ENCODE results near the gene STAG1. TPM values are rescaled to one million over a fixed set of nuclear protein-coding genes. Genes with fewer than 3 reads are reported as not detected.
"Not testable (repeated sequence)": the region's sequence is repeated elsewhere in the genome, so short reads cannot be mapped to it uniquely, and the experiment has no call there.

The STAG1 gene
- 20.6 and 31.9 TPM in 2 replicates for total RNA-seq (2014; rRNA removed; shearing (Covaris generic))

DNA sequence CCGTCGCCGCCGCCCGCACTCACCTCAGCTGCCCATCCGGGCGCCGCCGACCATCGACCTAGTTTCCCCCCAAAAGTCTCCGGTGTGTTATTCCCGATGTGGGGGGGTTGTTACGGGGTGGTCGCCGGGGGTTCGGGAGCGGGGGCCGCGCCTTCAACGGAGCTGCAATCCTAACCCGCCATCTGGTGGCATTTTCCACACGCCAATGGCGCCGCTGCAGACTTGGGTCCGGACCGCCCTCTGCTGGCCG is at the start of gene STAG1:
STAG1 (minus strand) TSS at position 207 of the 250 bp plus-strand sequence. CDS start 121,480 bp downstream, outside the sequence.
- H3K27ac ChIP-seq, result peak within 1 kb of the TSS; percentile 98
- peaks cover 3% of the 10 kb centered on the region for H3K36me3 ChIP-seq
- no peak for DNase-seq (ENCODE audit: low read depth in 1 of 2, low spot score in 2 of 2)
- peaks cover 30% of the 10 kb centered on the region for H3K4me1 ChIP-seq (replicated peaks)
- H3K27me3 ChIP-seq (replicated peaks), result no peaks in the 10 kb centered on the region
- H3K9me3 ChIP-seq (replicated peaks), result no peaks in the 10 kb centered on the region
- peak within 1 kb of the TSS; percentile 96 for H3K4me3 ChIP-seq

GRCh38 chr3:136801146-136801545 is 49.0 kb upstream of the STAG1 start:
- peak in 1 of 2 experiments; percentile 13 for DNase-seq (ENCODE audit: low read depth in 1 of 2, low spot score in 2 of 2)
- H3K27ac ChIP-seq, result peak overlapping the region; percentile 36; the same call in 1 of the 2 replicates
- H3K4me3 ChIP-seq; H3K36me3 ChIP-seq; H3K9me3 ChIP-seq (replicated peaks); H3K27me3 ChIP-seq (replicated peaks): not testable (repeated sequence)
- H3K4me1 ChIP-seq (replicated peaks), result peaks cover 24% of the 10 kb centered on the region

DNA sequence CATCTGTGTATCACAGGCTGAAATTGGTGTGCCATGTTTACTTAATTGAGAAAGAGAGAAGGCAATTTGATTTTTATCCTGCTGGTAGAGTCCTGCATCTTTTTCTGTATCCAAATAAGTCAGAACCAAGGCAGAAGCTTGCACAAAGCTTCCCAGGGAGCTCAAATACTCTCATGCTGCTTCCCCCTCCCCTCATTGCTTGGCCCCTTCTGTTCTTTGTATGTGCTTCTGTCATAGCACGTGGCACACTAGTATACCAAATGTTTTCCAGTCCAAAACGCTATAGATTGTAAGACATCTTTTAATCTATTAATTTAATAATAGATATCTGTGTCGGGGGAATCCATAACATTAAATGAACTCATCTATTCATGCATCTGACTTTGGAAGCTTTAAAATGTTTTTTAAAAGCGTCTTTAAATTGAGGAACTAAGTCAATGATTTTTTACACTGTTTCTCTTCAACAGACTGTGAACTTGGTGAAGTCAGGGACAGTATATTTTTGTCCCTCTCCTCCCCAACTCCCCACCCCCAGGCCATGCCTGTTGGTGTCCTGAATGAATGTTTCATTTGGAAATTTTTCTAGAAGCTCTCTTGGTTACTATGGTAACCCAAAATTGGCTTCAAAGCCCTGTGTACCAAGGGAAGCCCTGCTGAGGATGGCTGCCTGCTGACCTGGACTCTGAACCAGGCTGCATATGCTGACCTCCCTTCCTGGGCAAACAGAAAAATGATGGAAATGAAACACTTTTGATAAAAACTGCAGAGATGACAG is 40.6 kb upstream of the STAG1 start:
- Histone ChIP-seq H3K27ac (no peak overlapping the region), H3K4me3 (no peak overlapping the region), H3K4me1 (replicated peaks) (peaks cover 10% of the 10 kb centered on the region), H3K36me3 (no peaks in the 10 kb centered on the region), H3K9me3 (replicated peaks) (no peaks in the 10 kb centered on the region), H3K27me3 (replicated peaks) (no peaks in the 10 kb centered on the region)
- no peak for DNase-seq (ENCODE audit: low read depth in 1 of 2, low spot score in 2 of 2)

GRCh38 chr3:136790786-136791185 is 38.6 kb upstream of the STAG1 start:
- no peak overlapping the region for H3K27ac ChIP-seq
- H3K27me3 ChIP-seq (replicated peaks), result no peaks in the 10 kb centered on the region
- H3K36me3 ChIP-seq, result no peaks in the 10 kb centered on the region
- H3K4me3 ChIP-seq, result no peak overlapping the region
- no peaks in the 10 kb centered on the region for H3K9me3 ChIP-seq (replicated peaks)
- no peak for DNase-seq (ENCODE audit: low read depth in 1 of 2, low spot score in 2 of 2)
- peaks cover 25% of the 10 kb centered on the region for H3K4me1 ChIP-seq (replicated peaks)

GRCh38 chr3:136789976-136790375 is 37.8 kb upstream of the STAG1 start:
- Histone ChIP-seq H3K4me3 (no peak overlapping the region), H3K9me3 (replicated peaks) (no peaks in the 10 kb centered on the region), H3K27me3 (replicated peaks) (no peaks in the 10 kb centered on the region), H3K27ac (no peak overlapping the region), H3K36me3 (no peaks in the 10 kb centered on the region), H3K4me1 (replicated peaks) (peaks cover 33% of the 10 kb centered on the region)
- DNase-seq (ENCODE audit: low read depth in 1 of 2, low spot score in 2 of 2), result no peak

DNA sequence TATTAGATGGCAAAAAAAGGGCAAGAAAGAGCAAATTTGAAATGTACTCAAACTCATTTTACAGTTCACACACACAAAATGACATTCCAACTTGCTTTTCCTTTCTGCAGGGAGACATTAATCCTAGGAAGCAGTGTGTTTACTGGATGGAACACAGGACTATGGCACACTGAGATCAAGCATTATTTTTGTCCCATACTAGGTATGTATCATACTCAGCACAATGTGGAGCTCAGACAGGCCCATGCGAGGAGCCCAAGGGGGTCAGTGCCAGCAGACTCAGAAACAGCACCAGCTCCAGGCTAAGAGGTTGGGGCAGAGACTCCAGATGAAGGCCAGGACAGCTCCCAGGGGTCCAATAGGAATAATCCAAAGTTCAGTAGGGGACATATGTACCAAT is 36.0 kb upstream of the STAG1 start:
- no peak for DNase-seq (ENCODE audit: low read depth in 1 of 2, low spot score in 2 of 2)
- Histone ChIP-seq H3K27ac (peak overlapping the region; percentile 94; the same call in 1 of the 2 replicates), H3K36me3 (no peaks in the 10 kb centered on the region), H3K27me3 (replicated peaks) (no peaks in the 10 kb centered on the region), H3K9me3 (replicated peaks) (no peaks in the 10 kb centered on the region), H3K4me1 (replicated peaks) (peaks cover 50% of the 10 kb centered on the region), H3K4me3 (no peak overlapping the region)

DNA sequence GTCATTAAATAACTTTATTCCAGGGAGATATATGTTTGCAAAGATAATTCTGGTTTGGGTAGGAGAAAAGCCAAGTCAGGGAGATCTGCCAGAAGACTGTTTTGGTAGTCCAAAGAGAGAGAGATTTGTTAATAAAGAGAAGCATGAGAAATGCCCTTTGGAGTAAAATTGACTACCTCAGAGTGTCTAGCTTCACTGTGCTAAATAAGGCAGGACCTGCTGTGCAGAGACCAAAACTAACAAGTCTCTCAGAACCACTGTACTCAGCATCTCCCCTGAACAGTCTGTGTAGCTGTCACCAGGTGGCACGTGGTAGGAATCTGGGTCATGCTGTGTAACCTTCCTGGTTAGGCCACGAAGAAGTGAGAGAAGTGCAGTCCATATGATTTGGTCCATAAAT is 35.2 kb upstream of the STAG1 start:
- peak in 1 of 2 experiments; percentile 38 for DNase-seq (ENCODE audit: low read depth in 1 of 2, low spot score in 2 of 2)
- H3K27ac ChIP-seq, result peak overlapping the region; percentile 94
- H3K36me3 ChIP-seq, result no peaks in the 10 kb centered on the region
- peaks cover 52% of the 10 kb centered on the region for H3K4me1 ChIP-seq (replicated peaks)
- H3K9me3 ChIP-seq (replicated peaks), result no peaks in the 10 kb centered on the region
- H3K4me3 ChIP-seq, result no peak overlapping the region
- H3K27me3 ChIP-seq (replicated peaks), result no peaks in the 10 kb centered on the region

- H3K27me3 ChIP-seq (replicated peaks), result no peaks in the 10 kb centered on the region
- no peaks in the 10 kb centered on the region for H3K36me3 ChIP-seq
- H3K9me3 ChIP-seq (replicated peaks), result no peaks in the 10 kb centered on the region
- H3K27ac ChIP-seq, result peak overlapping the region; percentile 9; the same call in 1 of the 2 replicates
- DNase-seq (ENCODE audit: low read depth in 1 of 2, low spot score in 2 of 2), result peak; percentile 65 to 74
- H3K4me3 ChIP-seq, result no peak overlapping the region
- H3K4me1 ChIP-seq (replicated peaks), result peaks cover 52% of the 10 kb centered on the region
Observed at GRCh38 chr3:136783708-136784191, 31.6 kb upstream of the STAG1 start.

GRCh38 chr3:136780741-136781140 is 28.6 kb upstream of the STAG1 start:
- H3K36me3 ChIP-seq, result no peaks in the 10 kb centered on the region
- H3K4me3 ChIP-seq, result no peak overlapping the region
- no peaks in the 10 kb centered on the region for H3K27me3 ChIP-seq (replicated peaks)
- H3K4me1 ChIP-seq (replicated peaks), result peaks cover 33% of the 10 kb centered on the region
- no peak overlapping the region for H3K27ac ChIP-seq
- no peaks in the 10 kb centered on the region for H3K9me3 ChIP-seq (replicated peaks)
- DNase-seq (ENCODE audit: low read depth in 1 of 2, low spot score in 2 of 2), result no peak

DNA sequence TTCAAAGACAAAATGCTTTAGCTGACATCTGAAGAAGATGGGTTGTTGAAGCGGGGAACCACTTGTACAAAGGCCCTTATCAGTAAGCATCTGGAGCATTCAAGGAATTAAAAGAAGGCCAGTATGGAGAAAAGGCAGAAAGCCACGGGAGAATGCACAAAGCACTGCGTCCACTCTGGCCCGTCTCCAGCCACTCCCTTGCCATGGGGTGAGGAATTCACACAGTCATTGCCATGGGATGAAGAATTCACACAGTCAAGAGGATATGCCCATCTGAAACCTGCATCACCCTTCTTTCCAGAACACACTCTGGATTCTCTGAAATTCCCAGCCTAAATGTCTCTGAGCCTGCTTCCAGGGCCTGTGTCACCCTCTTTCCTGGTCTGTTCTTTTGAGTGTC is 26.7 kb upstream of the STAG1 start:
- no peaks in the 10 kb centered on the region for H3K27me3 ChIP-seq (replicated peaks)

GRCh38 chr3:136772709-136773108 is 20.5 kb upstream of the STAG1 start:
- no peak for DNase-seq (ENCODE audit: low read depth in 1 of 2, low spot score in 2 of 2)

More for the DNA sequence above, 26.7 kb upstream of the STAG1 start:
- Histone ChIP-seq H3K9me3 (replicated peaks) (no peaks in the 10 kb centered on the region), H3K27ac (no peak overlapping the region), H3K36me3 (no peaks in the 10 kb centered on the region), H3K4me3 (no peak overlapping the region), H3K4me1 (replicated peaks) (peaks cover 16% of the 10 kb centered on the region)
- peak in 1 of 2 experiments; percentile 11 for DNase-seq (ENCODE audit: low read depth in 1 of 2, low spot score in 2 of 2)

DNA sequence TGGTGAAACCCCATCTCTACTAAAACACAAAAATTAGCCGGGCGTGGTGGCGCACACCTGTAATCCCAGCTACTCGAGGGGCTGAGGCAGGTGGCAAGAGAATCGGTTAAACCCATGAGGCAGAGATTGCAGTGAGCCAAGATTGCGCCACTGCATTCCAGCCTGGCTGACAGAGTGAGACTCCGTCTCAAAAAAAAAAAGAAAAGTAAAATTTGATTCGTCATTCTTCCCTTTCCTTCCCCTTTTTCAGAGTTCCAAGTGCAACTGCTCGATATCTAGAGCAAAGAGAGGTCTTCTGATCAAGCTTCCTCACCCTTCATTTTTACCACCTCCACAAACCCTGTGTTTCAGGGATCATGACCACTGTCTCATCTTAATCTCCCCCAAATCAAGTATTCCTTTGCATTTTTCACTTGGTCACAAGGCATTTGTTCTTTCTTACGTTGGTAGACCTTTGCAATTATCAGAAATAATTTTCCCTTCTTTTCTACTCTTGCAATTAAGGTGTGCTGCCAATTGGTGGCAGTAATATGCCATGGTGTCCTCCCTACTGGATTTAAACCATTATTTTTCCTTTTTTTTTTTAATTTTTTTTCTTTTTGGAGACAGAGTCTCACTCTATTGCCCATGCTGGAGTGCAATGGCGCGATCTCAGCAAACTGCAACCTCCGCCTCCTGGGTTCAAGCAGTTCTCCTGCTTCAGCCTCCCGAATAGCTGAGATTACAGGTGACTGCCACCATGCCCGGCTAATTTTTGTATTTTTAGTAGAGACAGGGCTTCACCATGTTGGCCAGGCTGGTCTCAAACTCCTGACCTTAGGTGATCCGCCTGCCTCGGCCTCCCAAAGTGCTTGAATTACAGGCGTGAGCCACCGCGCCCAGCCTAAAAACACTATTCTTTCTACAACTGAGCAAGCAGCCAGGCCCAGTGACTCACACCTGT is 6.3 kb upstream of the STAG1 start:
- not testable (repeated sequence) for H3K4me3 ChIP-seq; H3K4me1 ChIP-seq (replicated peaks); H3K27ac ChIP-seq; H3K27me3 ChIP-seq (replicated peaks); DNase-seq (ENCODE audit: low read depth in 1 of 2, low spot score in 2 of 2); H3K36me3 ChIP-seq; H3K9me3 ChIP-seq (replicated peaks)

More at GRCh38 chr3:136772709-136773108, 20.5 kb upstream of the STAG1 start:
- Histone ChIP-seq H3K9me3 (replicated peaks) (no peaks in the 10 kb centered on the region), H3K4me3 (no peak overlapping the region), H3K27ac (no peak overlapping the region), H3K27me3 (replicated peaks) (no peaks in the 10 kb centered on the region), H3K36me3 (no peaks in the 10 kb centered on the region), H3K4me1 (replicated peaks) (no peaks in the 10 kb centered on the region)

GRCh38 chr3:136755192-136755591 is 3.0 kb upstream of the STAG1 start:
- Histone ChIP-seq H3K36me3 (peaks cover 3% of the 10 kb centered on the region), H3K9me3 (replicated peaks) (0 out of 2 replicates have a peak, but pooled peaks cover 3% of the 10 kb centered on the region), H3K4me1 (replicated peaks) (peaks cover 13% of the 10 kb centered on the region), H3K27ac (no peak overlapping the region), H3K4me3 (no peak overlapping the region), H3K27me3 (replicated peaks) (no peaks in the 10 kb centered on the region)
- no peak for DNase-seq (ENCODE audit: low read depth in 1 of 2, low spot score in 2 of 2)

Measured in SJSA1 (cell line).